Breast epithelium (tissue), 3 donors: ENCODE data around the gene TRIO.
A peak's percentile ranks its signal among the peaks of the same experiment; 100 is the strongest.

ENCODE experiments used
- CTCF ChIP-seq, 3 donors: fragments of 450-650 bp; IDR thresholded peaks; one replicate each; pipeline ENCODE4 v1.5.1; 2016 to 2017; ENCODE audit warnings: antibody characterized with exemption in 3 of 3, mild to moderate bottlenecking in 3 of 3, moderate library complexity in 3 of 3
- POLR2A ChIP-seq: fragments of 450-650 bp; IDR thresholded peaks from one replicate; pipeline ENCODE4 v1.6.1; 2016; ENCODE audit warnings: antibody characterized with exemption, mild to moderate bottlenecking, moderate library complexity
- POLR2AphosphoS5 ChIP-seq, 3 donors: sonication (generic); formaldehyde crosslinking; IDR thresholded peaks; one replicate each; pipeline ENCODE4 v1.6.1; 2017; ENCODE audit warnings: antibody characterized with exemption in 3 of 3

DNA sequence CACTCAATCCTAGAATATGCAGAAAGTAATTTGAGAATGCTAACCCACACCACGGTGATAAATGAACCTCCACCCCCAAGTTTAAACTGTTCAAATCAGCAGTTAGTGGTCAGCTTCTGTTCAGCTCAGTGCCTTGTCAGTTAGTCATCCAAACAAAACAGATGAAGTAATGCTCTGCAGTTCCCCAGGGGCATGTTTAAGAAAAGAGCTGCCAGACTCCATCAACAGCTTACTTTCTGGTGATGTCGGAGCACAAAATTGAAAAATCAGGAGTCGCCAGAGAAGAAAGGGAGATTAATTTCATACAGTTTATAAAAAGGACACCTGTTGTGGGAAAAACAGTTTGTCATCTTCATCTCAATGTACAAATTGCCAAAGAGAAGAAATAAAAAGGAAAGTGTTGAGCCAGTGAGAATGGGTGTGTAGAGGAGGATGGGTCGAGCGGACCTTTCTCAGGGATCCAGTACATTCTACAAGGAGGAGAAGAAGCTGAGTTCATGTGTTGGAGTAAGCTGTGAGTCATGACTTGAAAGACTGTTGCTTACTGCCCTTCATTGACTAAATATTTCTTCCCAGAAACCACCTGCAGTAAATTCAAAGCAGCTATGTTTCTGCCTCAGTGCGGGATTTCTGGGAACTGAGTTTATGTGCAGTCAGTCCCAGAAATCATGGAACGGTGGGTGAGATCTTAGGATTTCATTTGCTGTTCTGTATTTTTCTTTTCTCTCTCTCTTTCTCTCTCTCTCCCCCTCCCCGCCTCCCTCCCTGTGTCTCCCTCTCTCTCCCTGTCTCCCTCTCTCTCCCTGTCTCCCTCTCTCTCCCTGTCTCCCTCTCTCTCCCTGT is 13.7 kb downstream of the TRIO start:
- TF ChIP-seq CTCF (IDR thresholded peaks at IDR 0.05) (no peak), POLR2AphosphoS5 (IDR thresholded peaks at IDR 0.05) (peak in 1 of 3 donors; percentile 20), POLR2A (no peak)
